PC-9 (cell line): Measurements from ENCODE around the gene CNTN1. TPM values are rescaled to one million over a fixed set of nuclear protein-coding genes. Genes with fewer than 3 reads are reported as not detected.

Source experiments
- BruUV-seq: library from RNA; stranded (reverse); fragments of 400-500 nt; replicated peaks from 2 replicates; lab custom pipeline; 2021; lab: Mats Ljungman, UMichigan
- CTCF ChIA-PET: fragments of 300-600 bp; sonication (Branson Sonifier 250); formaldehyde crosslinking; loops from one replicate; lab custom pipeline; 2022; ENCODE audit warnings: antibody characterized with exemption; lab: Charles Lee
- POLR2A ChIA-PET: fragments of 300-600 bp; sonication (Branson Sonifier 250); formaldehyde crosslinking; loops from one replicate; lab custom pipeline; 2022; ENCODE audit warnings: antibody characterized with exemption; ENCODE audit not compliant: unreplicated experiment; lab: Charles Lee
- DNase-seq, 2 experiments: peaks; one replicate each; pipeline versions ENCODE4 v3.0.0 to v3.0.0-alpha.2; 2015 to 2022; ENCODE audit warnings: mixed read lengths in 1 of 2
- H2AFZ ChIP-seq: fragments of 200-600 bp; sonication (generic); 2 replicates; pipeline ENCODE4 v1.8.1; 2017; ENCODE audit warnings: antibody characterized with exemption
- H3F3A ChIP-seq: fragments of 200-600 bp; sonication (generic); 2 replicates; pipeline ENCODE4 v1.8.1; 2017; ENCODE audit warnings: antibody characterized with exemption, mild to moderate bottlenecking, low read depth; ENCODE audit not compliant: insufficient read depth
- H3K27ac ChIP-seq: fragments of 200-600 bp; sonication (generic); 2 replicates; pipeline ENCODE4 v1.6.1; 2016; ENCODE audit warnings: mixed run types
- H3K27me3 ChIP-seq: fragments of 200-600 bp; sonication (generic); 2 replicates; pipeline ENCODE4 v1.6.1; 2016; ENCODE audit warnings: low read depth, mixed run types; ENCODE audit not compliant: insufficient read depth
- H3K36me3 ChIP-seq: fragments of 200-600 bp; sonication (generic); 2 replicates; pipeline ENCODE4 v1.6.1; 2016; ENCODE audit warnings: low read depth, mixed run types
- H3K4me1 ChIP-seq: fragments of 200-600 bp; sonication (generic); replicated peaks from 2 replicates; pipeline ENCODE4 v1.6.1; 2016; ENCODE audit warnings: mixed run types; ENCODE audit not compliant: insufficient read depth
- H3K4me2 ChIP-seq: fragments of 200-600 bp; sonication (generic); 2 replicates; pipeline ENCODE4 v1.6.1; 2017; ENCODE audit warnings: mixed run types
- H3K4me3 ChIP-seq: fragments of 200-600 bp; sonication (generic); 2 replicates; pipeline ENCODE4 v1.6.1; 2016; ENCODE audit warnings: mixed run types
- H3K79me2 ChIP-seq: fragments of 200-600 bp; sonication (generic); 2 replicates; pipeline ENCODE4 v1.6.1; 2017; ENCODE audit warnings: low read depth, mixed run types
- H3K9me2 ChIP-seq: fragments of 200-600 bp; sonication (generic); 2 replicates; pipeline ENCODE4 v1.8.1; 2017; ENCODE audit warnings: mild to moderate bottlenecking; ENCODE audit not compliant: insufficient read depth
- H3K9me3 ChIP-seq: fragments of 200-600 bp; sonication (generic); 2 replicates; pipeline ENCODE4 v1.8.1; 2016; ENCODE audit warnings: low read depth; ENCODE audit not compliant: insufficient read depth
- H4K20me1 ChIP-seq: fragments of 200-600 bp; sonication (generic); 2 replicates; pipeline ENCODE4 v1.8.1; 2017; ENCODE audit not compliant: insufficient read depth
- EZH2 ChIP-seq: fragments of 200-600 bp; sonication (generic); IDR thresholded peaks from 2 replicates; pipeline ENCODE4 v1.8.0; 2017; ENCODE audit warnings: antibody characterized with exemption, low read depth
- intact Hi-C: fragments of 100-400 bp; cut with micrococcal nuclease; formaldehyde crosslinking; loops from one replicate; pipeline ENCODE4 v1.10.0; 2022; ENCODE audit not compliant: unreplicated experiment
- total RNA-seq: library from RNA; stranded (reverse); gene quantifications from 2 replicates; pipeline ENCODE4 v1.2.3, GENCODE V29; 2021
- TF ChIP-seq, protein P1 (sequence below): fragments of 200-600 bp; sonication (generic); conservative IDR thresholded peaks from 2 replicates; pipeline ENCODE4 v1.6.1; 2017; ENCODE audit warnings: mixed run types, antibody characterized with exemption, mild to moderate bottlenecking, moderate library complexity

The CNTN1 gene
- total RNA-seq, 1 experiment from 2014 or later: 0.37 TPM

DNA sequence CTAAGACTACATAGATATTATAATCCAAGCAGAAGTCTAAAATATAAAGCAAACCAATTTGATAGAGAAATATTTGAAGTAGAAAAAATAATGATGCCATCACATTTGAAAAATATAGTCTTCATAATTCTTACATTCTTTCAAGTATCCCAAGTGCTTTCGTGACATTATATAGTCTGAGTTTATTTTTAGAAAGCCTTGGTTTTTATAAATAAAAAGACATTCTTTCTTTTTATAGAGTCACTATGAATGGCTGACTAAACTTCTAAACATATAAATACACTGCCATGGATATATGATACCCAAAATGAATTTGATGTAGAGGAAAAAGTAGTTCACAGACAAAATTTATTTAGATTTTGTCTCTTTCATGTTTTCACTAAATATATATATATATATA, 360.8 kb downstream of the CNTN1 start:
- Histone ChIP-seq H3K79me2 (no peaks in the 10 kb centered on the region), H3K4me3 (no peak overlapping the region), H3K4me2 (no peak overlapping the region), H4K20me1 (no peaks in the 10 kb centered on the region), H3F3A (no peaks in the 10 kb centered on the region), H3K36me3 (no peaks in the 10 kb centered on the region), H2AFZ (no peak overlapping the region), H3K27me3 (no peaks in the 10 kb centered on the region), H3K9me3 (no peaks in the 10 kb centered on the region; the same call in 1 of the 2 replicates), H3K27ac (no peak overlapping the region), H3K4me1 (no peaks in the 10 kb centered on the region), H3K9me2 (no peaks in the 10 kb centered on the region; the same call in 1 of the 2 replicates)
- POLR2A ChIA-PET: no interaction called here
- CTCF ChIA-PET: no interaction called here
- no peak for DNase-seq
- no TSS peak for BruUV-seq
- intact Hi-C loops: no loop called here
- TF ChIP-seq EZH2: no peak
- TF ChIP-seq, protein P1, sequence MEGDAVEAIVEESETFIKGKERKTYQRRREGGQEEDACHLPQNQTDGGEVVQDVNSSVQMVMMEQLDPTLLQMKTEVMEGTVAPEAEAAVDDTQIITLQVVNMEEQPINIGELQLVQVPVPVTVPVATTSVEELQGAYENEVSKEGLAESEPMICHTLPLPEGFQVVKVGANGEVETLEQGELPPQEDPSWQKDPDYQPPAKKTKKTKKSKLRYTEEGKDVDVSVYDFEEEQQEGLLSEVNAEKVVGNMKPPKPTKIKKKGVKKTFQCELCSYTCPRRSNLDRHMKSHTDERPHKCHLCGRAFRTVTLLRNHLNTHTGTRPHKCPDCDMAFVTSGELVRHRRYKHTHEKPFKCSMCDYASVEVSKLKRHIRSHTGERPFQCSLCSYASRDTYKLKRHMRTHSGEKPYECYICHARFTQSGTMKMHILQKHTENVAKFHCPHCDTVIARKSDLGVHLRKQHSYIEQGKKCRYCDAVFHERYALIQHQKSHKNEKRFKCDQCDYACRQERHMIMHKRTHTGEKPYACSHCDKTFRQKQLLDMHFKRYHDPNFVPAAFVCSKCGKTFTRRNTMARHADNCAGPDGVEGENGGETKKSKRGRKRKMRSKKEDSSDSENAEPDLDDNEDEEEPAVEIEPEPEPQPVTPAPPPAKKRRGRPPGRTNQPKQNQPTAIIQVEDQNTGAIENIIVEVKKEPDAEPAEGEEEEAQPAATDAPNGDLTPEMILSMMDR: no peak

DNA sequence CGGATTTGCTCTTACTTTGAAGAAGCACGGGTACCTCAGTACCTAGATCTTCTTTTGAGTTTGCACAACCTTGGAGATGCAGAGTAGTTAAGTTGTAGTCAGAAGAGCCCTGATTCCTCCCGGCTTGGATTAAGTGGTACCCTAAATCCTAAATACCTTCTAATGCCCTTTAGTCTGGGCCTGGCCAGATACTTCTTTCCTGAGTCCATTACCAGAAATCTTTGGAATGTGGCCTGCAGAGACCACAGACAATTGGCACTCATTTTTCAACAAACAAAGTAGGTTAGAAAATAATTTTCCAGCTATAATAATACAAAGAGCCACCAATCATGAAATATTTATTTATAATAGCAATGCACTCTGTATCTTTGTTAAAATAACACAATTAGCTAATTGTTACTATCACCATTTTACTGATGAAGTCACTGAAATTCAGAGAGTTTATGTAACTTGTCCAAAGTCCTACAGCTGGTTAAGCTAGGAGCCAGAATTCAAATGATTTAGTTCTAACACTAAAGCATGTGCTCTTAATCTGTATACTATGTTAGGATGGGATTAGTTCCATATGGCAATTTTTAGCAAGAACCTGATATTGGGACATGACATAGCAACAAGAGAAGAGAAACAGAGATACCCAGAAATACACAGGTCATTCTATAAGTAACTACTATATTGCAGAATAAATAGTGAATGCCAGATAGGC, 363.8 kb downstream of the CNTN1 start:
- BruUV-seq: no TSS peak
- Histone ChIP-seq H3K9me3 (no peaks in the 10 kb centered on the region; the same call in 1 of the 2 replicates), H3K4me3 (no peak overlapping the region), H3K4me1 (no peaks in the 10 kb centered on the region), H4K20me1 (no peaks in the 10 kb centered on the region), H2AFZ (no peak overlapping the region), H3K36me3 (no peaks in the 10 kb centered on the region), H3K27me3 (no peaks in the 10 kb centered on the region), H3F3A (no peaks in the 10 kb centered on the region), H3K27ac (no peak overlapping the region), H3K4me2 (no peak overlapping the region), H3K9me2 (no peaks in the 10 kb centered on the region; the same call in 1 of the 2 replicates), H3K79me2 (no peaks in the 10 kb centered on the region)
- ChIA-PET CTCF (no interaction called here), POLR2A (no interaction called here)
- intact Hi-C loops: no loop called here
- no peak for DNase-seq
- TF ChIP-seq, protein P1: no peak
- no peak for TF ChIP-seq EZH2

DNA sequence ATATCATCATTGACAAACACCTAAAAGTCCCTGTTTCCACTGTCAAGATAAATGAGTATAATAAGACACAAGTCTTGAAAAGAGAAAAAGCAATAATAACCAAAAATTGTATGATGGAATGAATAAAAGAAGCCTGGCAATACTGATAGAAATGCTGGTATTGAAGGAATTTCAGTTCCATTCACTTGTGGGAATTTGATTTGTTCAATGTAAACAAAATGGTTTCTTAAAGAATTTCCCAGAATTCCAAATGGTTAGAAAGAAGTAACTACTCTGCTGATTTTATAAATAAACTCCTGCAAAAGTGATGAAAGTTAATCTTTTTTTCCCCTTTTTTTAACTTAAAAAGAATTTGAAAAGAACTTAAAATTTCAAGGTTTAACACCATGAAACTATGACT, 366.0 kb downstream of the CNTN1 start:
- Histone ChIP-seq H3K9me2 (no peaks in the 10 kb centered on the region), H3K36me3 (no peaks in the 10 kb centered on the region), H3K27ac (no peak overlapping the region), H3K9me3 (no peaks in the 10 kb centered on the region; the same call in 1 of the 2 replicates), H3K27me3 (no peaks in the 10 kb centered on the region), H3K4me3 (no peak overlapping the region), H4K20me1 (no peaks in the 10 kb centered on the region), H3K4me2 (no peak overlapping the region), H2AFZ (no peak overlapping the region), H3K4me1 (no peaks in the 10 kb centered on the region), H3F3A (no peaks in the 10 kb centered on the region), H3K79me2 (no peaks in the 10 kb centered on the region)
- CTCF ChIA-PET: no interaction called here
- DNase-seq: no peak
- BruUV-seq: no TSS peak
- intact Hi-C loops: no loop called here
- POLR2A ChIA-PET: no interaction called here
- TF ChIP-seq EZH2: no peak
- TF ChIP-seq, protein P1: no peak
